ENCODE results near the gene COL18A1.

Gene COL18A1

GRCh38 chr21:45469273-45470086 lies 64.5 kb downstream of the COL18A1 start:
- peak in 1 of 5 experiments; percentile 2 for DNase-seq

GRCh38 chr21:45470087-45470515 lies 65.1 kb downstream of the COL18A1 start:
- no peak for DNase-seq

- DNase-seq, result peak in 3 of 5 experiments; percentile 24 to 54 (median 26)
Observed at GRCh38 chr21:45470773-45471524, 66.0 kb downstream of the COL18A1 start.

GRCh38 chr21:45471525-45472221 lies 66.7 kb downstream of the COL18A1 start:
- no peak for DNase-seq

- DNase-seq, result no peak
Observed at GRCh38 chr21:45472445-45473365, 67.7 kb downstream of the COL18A1 start.

- DNase-seq, result no peak
Observed at GRCh38 chr21:45473496-45474322, 68.7 kb downstream of the COL18A1 start.

GRCh38 chr21:45474323-45474950 lies 69.5 kb downstream of the COL18A1 start:
- DNase-seq, result no peak

GRCh38 chr21:45475004-45475685 lies 70.2 kb downstream of the COL18A1 start:
- DNase-seq, result no peak

GRCh38 chr21:45475797-45476570 lies 71.0 kb downstream of the COL18A1 start:
- DNase-seq, result no peak

GRCh38 chr21:45476582-45476981 lies 71.6 kb downstream of the COL18A1 start:
- no peak for DNase-seq

GRCh38 chr21:45477176-45478114 lies 72.5 kb downstream of the COL18A1 start:
- no peak for DNase-seq

GRCh38 chr21:45478115-45478801 lies 73.3 kb downstream of the COL18A1 start:
- DNase-seq, result peak; percentile 45 to 76 (median 69)

- DNase-seq, result no peak
Observed at GRCh38 chr21:45478816-45479669, 74.1 kb downstream of the COL18A1 start.

GRCh38 chr21:45479691-45480675 lies 75.0 kb downstream of the COL18A1 start:
- no peak for DNase-seq
